ENCODE measurements around the gene PAK1. TPM values are rescaled to one million over a fixed set of nuclear protein-coding genes. Genes with fewer than 3 reads are reported as not detected.

The PAK1 gene
- total RNA-seq, 1 experiment from 2014 or later = 80.0 TPM

DNA sequence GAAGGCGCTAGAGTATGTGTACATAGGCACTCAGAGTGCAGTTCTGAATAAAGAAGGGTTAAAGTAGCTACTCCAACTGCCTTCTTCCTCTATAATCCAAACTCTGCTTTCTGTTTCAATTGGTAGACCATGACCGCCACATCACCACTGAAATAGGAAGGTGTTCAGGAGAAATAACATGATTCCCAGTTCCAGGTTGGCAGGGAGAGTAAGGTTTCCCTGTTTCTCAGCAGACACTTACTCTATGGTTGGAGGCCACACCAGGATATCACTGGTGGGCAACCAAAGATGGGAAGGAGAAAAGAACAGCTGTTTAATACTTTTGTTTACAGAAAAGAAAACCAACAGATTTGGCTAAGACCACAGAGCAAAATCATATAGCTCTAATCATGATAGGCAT is 37.9 kb downstream of the PAK1 start:
- no peaks in the 10 kb centered on the region for H3F3A ChIP-seq (ENCODE audit: insufficient read depth, low read depth)
- no peak overlapping the region for H3K27ac ChIP-seq
- no peaks in the 10 kb centered on the region for H3K9me2 ChIP-seq (ENCODE audit: insufficient read depth)
- no TSS peak for BruUV-seq (replicated peaks)
- no peaks in the 10 kb centered on the region for H3K9me3 ChIP-seq (ENCODE audit: insufficient read depth, low read depth)
- no peak for TF ChIP-seq EZH2 (IDR thresholded peaks at IDR 0.05; ENCODE audit: low read depth)
- TF ChIP-seq, protein P1, sequence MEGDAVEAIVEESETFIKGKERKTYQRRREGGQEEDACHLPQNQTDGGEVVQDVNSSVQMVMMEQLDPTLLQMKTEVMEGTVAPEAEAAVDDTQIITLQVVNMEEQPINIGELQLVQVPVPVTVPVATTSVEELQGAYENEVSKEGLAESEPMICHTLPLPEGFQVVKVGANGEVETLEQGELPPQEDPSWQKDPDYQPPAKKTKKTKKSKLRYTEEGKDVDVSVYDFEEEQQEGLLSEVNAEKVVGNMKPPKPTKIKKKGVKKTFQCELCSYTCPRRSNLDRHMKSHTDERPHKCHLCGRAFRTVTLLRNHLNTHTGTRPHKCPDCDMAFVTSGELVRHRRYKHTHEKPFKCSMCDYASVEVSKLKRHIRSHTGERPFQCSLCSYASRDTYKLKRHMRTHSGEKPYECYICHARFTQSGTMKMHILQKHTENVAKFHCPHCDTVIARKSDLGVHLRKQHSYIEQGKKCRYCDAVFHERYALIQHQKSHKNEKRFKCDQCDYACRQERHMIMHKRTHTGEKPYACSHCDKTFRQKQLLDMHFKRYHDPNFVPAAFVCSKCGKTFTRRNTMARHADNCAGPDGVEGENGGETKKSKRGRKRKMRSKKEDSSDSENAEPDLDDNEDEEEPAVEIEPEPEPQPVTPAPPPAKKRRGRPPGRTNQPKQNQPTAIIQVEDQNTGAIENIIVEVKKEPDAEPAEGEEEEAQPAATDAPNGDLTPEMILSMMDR (conservative IDR thresholded peaks at IDR 0.05) = no peak
- no peaks in the 10 kb centered on the region for H3K79me2 ChIP-seq (ENCODE audit: low read depth)
- no peak for DNase-seq
- H3K36me3 ChIP-seq (ENCODE audit: low read depth) = no peaks in the 10 kb centered on the region
- intact Hi-C loops (cut with micrococcal nuclease; ENCODE audit: unreplicated experiment) = no loop called here
- ChIA-PET CTCF (no interaction called here), POLR2A (ENCODE audit: unreplicated experiment) (no interaction called here)
- no peak overlapping the region for H2AFZ ChIP-seq
- no peak overlapping the region for H3K4me2 ChIP-seq
- H3K4me3 ChIP-seq = no peak overlapping the region
- no peaks in the 10 kb centered on the region for H3K27me3 ChIP-seq (ENCODE audit: insufficient read depth, low read depth)
- no peaks in the 10 kb centered on the region for H3K4me1 ChIP-seq (replicated peaks; ENCODE audit: insufficient read depth)
- H4K20me1 ChIP-seq (ENCODE audit: insufficient read depth) = no peaks in the 10 kb centered on the region; the same call in 1 of the 2 replicates

DNA sequence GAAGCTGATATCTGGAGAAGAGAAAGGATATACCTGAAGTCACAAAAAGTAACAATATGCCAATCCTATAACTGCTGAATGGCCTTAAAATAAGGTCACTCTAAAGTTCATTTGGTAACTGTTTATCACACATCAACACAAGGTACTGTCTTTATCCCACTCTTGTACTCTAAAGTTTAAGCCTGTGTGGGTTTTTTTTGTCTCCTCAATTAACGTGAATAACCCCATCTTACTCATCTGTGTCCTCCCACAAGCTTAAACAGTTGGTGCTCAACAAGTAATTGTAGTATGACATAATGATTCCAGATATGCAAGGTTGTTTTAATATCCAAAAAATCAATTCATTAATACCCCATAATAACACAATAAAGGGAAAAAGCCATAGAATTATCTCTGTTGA is 42.1 kb downstream of the PAK1 start:
- Histone ChIP-seq H3K9me2 (ENCODE audit: insufficient read depth) (no peaks in the 10 kb centered on the region), H3K36me3 (ENCODE audit: low read depth) (no peaks in the 10 kb centered on the region), H3K4me3 (no peak overlapping the region), H3K79me2 (ENCODE audit: low read depth) (no peaks in the 10 kb centered on the region), H3K4me2 (no peak overlapping the region), H3F3A (ENCODE audit: insufficient read depth, low read depth) (no peaks in the 10 kb centered on the region), H3K4me1 (replicated peaks; ENCODE audit: insufficient read depth) (no peaks in the 10 kb centered on the region), H3K27ac (no peak overlapping the region), H3K9me3 (ENCODE audit: insufficient read depth, low read depth) (no peaks in the 10 kb centered on the region), H3K27me3 (ENCODE audit: insufficient read depth, low read depth) (no peaks in the 10 kb centered on the region), H2AFZ (no peak overlapping the region), H4K20me1 (ENCODE audit: insufficient read depth) (no peaks in the 10 kb centered on the region; the same call in 1 of the 2 replicates)
- POLR2A ChIA-PET (ENCODE audit: unreplicated experiment) = no interaction called here
- no peak for TF ChIP-seq EZH2 (IDR thresholded peaks at IDR 0.05; ENCODE audit: low read depth)
- TF ChIP-seq, protein P1 (conservative IDR thresholded peaks at IDR 0.05) = no peak
- CTCF ChIA-PET = no interaction called here
- intact Hi-C loops (cut with micrococcal nuclease; ENCODE audit: unreplicated experiment) = no loop called here
- BruUV-seq (replicated peaks) = no TSS peak
- no peak for DNase-seq

GRCh38 chr11:77428598-77428997 is 45.3 kb downstream of the PAK1 start:
- H4K20me1 ChIP-seq (ENCODE audit: insufficient read depth) = no peaks in the 10 kb centered on the region
- no peaks in the 10 kb centered on the region for H3K27me3 ChIP-seq (ENCODE audit: insufficient read depth, low read depth)
- H3K4me1 ChIP-seq (replicated peaks; ENCODE audit: insufficient read depth) = no peaks in the 10 kb centered on the region
- intact Hi-C loops (cut with micrococcal nuclease; ENCODE audit: unreplicated experiment) = no loop called here
- BruUV-seq (replicated peaks) = no TSS peak
- no peaks in the 10 kb centered on the region for H3K9me3 ChIP-seq (ENCODE audit: insufficient read depth, low read depth)
- no peak for DNase-seq
- no peaks in the 10 kb centered on the region for H3K79me2 ChIP-seq (ENCODE audit: low read depth)
- no peak overlapping the region for H3K27ac ChIP-seq
- H3F3A ChIP-seq (ENCODE audit: insufficient read depth, low read depth) = no peaks in the 10 kb centered on the region
- H3K4me2 ChIP-seq = no peak overlapping the region
- TF ChIP-seq, protein P1 (conservative IDR thresholded peaks at IDR 0.05) = no peak
- no peak for TF ChIP-seq EZH2 (IDR thresholded peaks at IDR 0.05; ENCODE audit: low read depth)
- H2AFZ ChIP-seq = no peak overlapping the region
- H3K36me3 ChIP-seq (ENCODE audit: low read depth) = no peaks in the 10 kb centered on the region
- ChIA-PET POLR2A (ENCODE audit: unreplicated experiment) (no interaction called here), CTCF (no interaction called here)
- H3K4me3 ChIP-seq = no peak overlapping the region
- no peaks in the 10 kb centered on the region for H3K9me2 ChIP-seq (ENCODE audit: insufficient read depth)
